ENCODE measurements around the gene NLRP1.

Gene NLRP1

DNA sequence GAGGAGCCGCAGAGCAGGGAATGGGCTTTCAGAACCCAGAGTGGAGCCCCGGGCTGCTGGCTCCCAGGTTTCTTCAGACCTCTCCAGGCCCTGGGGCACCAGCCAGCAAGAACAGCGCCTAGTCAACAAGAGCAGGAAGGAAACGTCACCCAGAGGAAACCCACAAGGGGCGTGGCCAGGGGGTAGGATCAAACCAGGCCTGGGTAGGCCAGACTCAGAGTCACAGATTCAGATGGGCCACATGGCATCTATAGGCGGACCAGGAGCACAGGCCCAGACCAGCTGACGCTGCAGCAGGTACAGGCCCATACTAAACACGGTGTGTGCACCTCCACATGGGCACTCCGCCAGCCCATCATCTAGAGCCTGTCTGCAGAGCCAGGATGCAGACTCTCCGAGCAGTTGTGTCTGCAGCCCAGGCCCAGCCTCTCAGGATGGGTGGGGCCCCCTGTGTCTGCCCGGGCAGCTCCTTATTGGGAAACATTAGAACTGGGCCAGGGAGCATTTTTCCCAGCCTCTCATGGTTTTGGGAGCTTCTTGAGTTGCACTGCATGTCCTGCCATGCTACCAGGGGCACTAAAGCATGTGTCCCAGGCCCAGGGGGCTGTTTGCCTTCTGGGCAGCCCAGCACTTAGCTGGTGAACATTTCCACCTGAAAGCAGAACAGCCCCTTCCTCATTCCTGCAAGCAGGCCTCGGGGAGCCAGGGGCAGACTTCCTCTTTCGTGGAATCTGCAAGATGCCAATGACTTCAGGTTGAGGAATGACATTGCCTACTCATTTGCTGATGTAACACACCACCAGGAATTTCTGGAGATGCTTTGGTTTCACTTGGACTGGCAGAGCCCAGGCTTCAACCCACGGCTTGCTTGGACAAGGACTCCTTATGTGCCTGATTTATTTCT lies at the start of gene NLRP1:
Gene NLRP1, minus strand, starts transcription at position 127 of the 904 bp plus-strand sequence. CDS start 552 bp downstream, outside the sequence.
- DNase-seq (ENCODE audit: low read depth in 1 of 2, low spot score in 1 of 2) = peak; percentile 84 to 93

DNA sequence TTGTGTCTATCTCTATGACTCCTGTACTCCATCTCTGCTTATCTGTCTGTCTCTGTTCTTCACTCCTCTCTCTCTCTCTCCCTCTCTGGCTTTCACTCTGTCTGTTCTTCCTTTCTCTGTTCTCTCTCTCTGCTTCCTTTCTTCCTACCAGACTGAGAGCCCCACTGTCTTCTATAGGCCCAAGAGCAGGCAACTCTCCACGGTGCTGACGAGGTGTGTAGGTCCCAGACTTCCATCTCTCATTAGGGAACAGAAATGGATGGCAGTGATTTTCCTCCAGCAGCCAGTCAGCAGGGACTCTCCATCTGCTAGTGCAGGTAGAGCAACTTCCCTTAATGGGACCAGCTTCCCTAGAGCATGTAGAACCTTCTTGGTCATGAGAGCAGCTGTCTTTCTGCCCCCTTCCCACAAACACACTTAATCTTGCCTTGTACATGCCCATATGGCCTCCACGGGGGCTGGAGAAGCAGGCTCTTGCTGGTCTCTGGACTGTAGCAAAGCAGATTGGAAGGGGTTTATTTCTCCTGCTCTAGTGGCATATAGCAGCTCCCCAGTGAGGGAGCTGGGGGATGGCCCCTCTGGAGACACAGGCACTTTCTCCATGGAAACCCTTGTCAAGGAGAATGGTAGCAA lies 47.8 kb upstream of the NLRP1 start:
- no peak for DNase-seq (ENCODE audit: low read depth in 1 of 2, low spot score in 1 of 2)

DNA sequence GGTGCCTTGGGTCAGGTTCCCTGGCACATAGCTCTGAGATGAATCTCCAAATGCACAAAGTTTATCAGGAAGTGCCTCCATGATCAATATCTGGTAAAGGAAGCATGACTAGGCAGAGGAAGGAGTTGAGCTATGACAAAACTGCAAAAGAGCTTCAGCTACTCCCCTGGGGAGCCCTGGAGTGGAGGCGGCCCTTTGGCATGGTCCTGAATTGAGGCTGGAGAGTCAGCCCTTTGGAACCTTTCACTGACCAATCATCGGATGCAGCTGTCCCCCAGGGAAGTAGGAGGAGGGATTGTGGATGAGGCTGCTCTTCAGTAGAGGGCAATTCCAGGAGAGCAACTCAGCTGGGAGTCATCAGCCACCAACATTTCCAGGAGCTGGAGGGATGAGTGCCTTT lies 46.1 kb upstream of the NLRP1 start:
- DNase-seq (ENCODE audit: low read depth in 1 of 2, low spot score in 1 of 2) = no peak

DNA sequence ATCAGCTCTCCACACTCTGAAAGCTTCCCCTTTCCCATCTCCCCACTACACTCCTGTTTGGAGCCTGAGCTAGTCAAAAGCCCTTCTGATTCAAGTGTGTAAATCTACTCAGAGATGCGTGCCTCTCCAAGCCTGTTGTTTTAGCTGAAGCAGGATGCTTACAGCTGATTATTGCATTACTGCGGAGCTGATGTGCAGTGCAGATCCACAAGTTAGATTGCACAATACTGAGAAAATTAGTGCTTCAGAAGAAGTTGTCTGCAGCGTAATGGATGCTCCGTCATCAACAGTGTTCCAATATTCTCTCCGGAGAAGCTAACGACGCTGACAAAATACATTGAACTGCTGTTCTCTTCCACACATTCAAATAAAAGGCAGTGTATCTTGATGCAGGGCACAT lies 44.8 kb upstream of the NLRP1 start:
- DNase-seq (ENCODE audit: low read depth in 1 of 2, low spot score in 1 of 2) = no peak

DNA sequence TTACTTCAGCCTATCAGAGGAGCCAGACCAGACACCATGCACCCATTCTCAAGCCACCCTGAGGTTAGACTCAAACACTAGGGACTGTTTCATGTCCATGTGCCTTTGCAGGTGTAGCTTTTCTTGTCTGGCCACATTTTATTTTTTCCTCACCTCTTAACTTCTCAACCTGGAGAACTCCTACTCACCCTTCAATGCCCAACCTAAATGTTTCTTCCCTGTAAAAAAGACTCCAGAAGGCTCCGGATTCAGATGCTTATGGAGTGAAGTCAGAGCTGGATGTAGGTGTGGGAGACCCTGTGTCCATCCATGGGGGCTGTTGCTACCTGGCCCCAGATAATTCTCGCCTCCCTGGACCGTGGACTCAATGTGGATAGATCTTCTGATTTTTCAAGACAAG lies 44.0 kb upstream of the NLRP1 start:
- DNase-seq (ENCODE audit: low read depth in 1 of 2, low spot score in 1 of 2) = no peak

DNA sequence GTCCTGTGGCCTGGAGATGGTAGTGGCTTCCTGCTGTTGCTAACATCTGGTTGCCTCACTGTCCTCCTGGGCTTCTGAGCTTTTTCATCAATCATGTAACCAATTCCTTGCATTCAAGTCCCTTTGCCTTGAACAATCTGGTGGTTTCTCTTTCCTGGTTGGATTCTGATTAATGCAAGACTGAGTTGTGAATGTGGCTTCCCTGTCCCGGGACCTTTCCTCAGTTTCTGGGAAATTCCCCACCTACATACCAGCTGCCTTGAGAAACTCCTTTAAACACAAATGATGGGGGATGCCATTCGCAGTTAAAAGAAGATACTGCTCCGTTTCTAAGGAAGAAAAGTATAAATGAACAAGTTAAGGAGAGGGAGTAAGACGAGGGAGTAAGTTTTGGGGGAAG lies 39.9 kb upstream of the NLRP1 start:
- DNase-seq (ENCODE audit: low read depth in 1 of 2, low spot score in 1 of 2) = no peak

DNA sequence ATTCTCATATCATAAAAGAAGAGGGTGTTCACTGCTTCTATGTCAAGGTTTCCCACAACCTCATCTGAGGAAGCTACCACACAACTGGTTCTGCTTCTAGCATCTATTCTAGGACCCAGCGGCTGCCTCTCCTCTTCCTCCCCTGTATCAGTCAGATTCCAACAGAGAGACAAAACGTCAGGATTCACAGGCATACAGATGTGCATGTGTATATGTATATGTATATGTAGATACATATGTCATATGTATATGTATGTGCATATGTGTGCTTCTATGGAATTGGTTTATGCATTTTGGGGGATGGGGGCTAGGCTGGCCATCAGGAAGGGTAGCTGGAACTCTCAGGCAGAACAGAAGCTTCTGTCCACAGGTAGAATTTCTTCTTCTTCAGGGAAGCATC lies 37.4 kb upstream of the NLRP1 start:
- no peak for DNase-seq (ENCODE audit: low read depth in 1 of 2, low spot score in 1 of 2)

DNA sequence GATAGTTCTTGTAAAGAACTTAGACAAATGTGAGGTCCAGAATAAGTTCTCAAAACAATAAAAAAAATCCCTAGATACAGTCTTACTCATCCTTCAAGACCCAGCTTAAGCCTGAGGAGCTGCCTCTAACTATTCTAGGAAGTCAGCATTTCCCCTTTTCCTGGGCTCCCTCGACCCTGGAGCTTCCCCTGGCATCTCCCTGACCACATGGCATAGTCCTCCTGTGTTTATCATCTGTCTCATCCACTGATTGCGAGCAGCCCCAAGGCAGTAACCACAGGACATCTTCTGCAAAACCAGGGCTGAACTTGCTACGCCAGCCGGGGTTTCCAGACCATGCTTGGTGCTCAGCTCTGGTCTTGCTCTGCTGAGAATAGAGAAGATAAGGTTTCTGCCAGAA lies 36.7 kb upstream of the NLRP1 start:
- DNase-seq (ENCODE audit: low read depth in 1 of 2, low spot score in 1 of 2) = no peak

DNA sequence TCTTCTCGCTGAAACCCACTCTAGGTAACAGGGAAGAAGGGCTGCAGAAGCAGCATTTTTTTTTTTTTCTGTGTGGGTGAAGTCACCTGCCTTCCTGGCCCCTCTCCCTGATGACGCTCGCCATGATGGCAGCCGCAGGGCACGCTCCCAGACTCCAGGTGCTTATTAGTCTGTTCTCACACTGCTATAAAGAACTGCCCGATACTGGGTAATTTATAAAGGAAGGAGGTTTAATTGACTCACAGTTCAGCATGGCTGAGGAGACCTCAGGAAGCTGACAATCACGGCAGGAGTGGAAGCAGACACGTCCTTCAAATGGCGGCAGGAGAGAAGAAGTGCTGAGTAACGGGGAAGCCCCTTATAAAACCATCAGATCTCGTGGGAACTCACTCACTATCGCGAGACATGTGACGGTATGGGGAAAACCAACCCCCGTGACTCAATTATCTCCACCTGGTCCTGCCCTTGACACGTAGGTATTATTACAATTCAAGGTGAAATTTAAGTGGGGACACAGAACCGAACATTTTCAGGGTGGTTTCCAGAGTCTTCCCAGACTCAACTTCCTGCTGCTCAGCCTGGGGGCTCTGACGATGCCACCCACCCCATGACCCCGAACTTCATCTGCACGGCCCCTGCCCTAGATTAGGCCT lies 34.9 kb upstream of the NLRP1 start:
- no peak for DNase-seq (ENCODE audit: low read depth in 1 of 2, low spot score in 1 of 2)

DNA sequence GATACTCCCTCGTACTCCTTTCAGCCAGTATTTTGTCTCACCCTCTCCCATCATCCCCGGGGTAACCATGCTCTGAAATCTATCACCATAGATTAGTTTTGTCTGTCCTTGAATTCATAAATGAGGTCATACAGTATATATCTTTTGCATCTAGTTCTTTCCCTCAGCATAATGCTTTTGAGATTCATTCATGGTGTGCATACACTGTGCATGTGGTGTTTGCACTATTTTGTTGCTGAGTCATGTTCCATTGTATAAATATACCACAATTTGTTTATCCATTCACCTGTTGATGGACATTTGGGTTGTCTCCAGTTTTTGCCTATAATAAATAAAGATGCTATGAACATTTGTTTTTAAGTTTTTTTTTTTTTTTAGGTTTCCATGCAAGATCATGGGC lies 34.2 kb upstream of the NLRP1 start:
- no peak for DNase-seq (ENCODE audit: low read depth in 1 of 2, low spot score in 1 of 2)

DNA sequence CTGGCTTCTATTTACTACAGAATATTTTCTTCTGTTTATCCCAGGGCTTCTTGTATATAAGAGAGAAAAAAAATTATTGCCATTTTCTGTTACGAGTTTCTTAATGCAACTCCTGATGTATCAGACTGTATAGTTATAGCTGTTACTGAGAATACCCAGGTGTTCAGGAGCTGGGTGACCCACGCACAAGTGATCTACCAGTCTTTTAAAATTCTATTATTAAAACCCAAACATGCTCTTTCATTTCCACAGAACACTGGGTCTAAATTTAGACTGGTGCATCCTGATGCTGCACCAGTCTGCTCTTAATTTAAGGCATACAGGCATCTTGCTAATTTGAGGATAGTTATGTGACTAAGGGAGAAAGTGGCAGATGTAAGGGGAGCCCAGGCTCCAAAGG lies 31.2 kb upstream of the NLRP1 start:
- no peak for DNase-seq (ENCODE audit: low read depth in 1 of 2, low spot score in 1 of 2)

DNA sequence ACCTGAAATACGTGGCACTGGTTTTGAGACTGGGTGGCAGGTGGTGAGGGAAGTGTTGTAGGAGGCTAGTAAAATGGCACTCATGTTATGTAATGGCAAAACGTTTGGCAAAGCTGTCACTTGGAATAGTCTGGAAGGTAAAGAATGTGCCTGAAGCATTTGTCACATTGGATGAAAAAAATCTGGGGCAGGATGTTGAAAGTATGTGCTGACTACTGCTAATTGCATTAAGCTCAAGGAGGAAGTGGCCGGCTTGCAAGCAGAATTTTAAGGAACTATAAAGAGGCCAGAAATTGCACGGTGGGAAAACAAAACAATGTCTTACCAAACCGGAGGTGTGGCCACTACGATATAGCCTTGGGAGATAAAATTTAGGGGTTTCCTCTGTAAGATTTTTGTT lies 26.6 kb upstream of the NLRP1 start:
- DNase-seq (ENCODE audit: low read depth in 1 of 2, low spot score in 1 of 2) = no peak

DNA sequence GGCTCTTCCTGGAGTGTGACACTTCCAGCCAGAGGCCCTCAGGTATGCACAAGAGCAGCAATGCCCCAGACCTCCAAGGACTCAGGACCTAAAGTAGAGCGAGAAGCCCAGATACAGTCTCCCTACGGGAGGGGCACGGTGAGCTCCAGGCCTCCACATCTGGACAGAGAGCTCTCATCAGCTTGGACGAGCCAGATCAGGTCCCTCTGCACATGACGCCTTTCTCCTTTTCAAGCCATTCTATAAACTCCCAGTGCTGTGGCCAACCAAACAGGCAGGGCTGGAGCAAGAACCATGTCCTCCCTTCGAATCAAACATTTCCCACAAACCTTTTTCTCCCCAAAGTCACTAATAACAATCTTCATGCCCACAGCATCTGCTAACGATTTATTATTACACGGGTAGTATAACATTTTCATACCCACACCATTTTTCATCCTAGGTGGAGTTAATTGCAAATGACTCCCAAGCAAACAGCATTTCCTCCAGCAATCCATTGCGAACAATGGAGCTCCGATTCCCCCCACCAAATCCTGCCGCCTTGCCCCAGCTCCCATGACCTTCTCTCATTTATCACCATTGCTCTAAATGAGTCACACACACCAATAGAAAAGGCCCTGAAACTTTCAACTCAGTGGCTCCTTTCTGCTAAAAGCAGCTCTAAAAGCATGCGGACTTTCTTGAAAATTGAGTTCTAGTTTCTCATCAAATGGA lies 24.2 kb upstream of the NLRP1 start:
- no peak for DNase-seq (ENCODE audit: low read depth in 1 of 2, low spot score in 1 of 2)

DNA sequence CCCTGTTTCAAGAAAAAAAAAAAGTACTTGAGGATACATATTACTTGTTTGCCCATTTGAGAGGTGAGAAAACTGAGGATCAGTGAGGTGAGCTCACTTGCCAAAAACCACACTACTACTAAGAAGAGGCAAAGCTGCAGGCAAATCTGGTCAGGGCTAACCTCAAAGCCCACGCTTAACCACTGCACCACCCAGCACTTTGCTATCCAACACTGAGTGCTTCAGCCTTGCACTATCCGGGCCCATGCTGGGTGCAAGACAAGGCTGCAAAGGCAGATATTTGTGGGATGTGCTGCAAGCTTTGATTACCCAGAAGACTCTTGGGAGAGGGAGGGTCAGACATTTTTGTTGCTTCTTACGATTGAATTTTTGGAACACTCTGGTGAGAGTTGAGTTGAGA lies 23.6 kb upstream of the NLRP1 start:
- no peak for DNase-seq (ENCODE audit: low read depth in 1 of 2, low spot score in 1 of 2)

DNA sequence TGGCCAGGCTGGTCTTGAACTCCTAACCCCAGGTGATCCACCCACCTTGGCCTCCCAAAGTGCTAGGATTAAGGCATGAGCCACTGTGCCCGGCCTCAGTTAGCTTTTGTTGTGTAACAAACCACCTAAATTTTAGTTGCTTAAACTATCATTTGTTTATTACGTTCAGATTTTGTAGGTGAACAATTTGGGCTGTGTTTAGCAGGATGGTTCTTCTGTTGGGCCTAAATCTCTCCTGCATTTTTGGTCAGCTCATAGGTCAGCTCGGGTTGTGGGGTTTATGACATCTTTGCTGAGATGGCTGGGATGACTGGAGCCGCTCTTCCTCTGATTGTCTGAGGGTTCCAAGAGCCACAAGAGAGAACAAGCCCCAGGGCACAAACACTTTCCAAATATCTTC lies 21.1 kb upstream of the NLRP1 start:
- no peak for DNase-seq (ENCODE audit: low read depth in 1 of 2, low spot score in 1 of 2)

DNA sequence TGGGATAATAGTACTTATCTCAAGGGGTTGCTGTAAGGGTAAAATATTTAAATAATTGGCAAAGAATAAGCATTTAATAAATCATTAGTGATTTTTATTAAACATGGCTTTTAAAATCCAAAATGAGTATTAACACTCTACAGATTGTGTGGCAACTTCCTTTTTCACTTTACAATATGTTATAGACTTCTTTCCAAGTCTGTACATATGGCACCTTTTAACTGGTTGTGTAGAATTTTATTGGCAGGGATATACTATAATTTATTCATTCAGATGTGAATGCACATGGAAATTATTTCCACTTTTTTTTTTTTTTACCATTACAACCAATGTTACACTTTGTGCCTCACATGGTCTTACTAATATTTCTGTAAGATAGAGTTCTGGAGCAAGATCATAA lies 15.7 kb upstream of the NLRP1 start:
- DNase-seq (ENCODE audit: low read depth in 1 of 2, low spot score in 1 of 2) = no peak

DNA sequence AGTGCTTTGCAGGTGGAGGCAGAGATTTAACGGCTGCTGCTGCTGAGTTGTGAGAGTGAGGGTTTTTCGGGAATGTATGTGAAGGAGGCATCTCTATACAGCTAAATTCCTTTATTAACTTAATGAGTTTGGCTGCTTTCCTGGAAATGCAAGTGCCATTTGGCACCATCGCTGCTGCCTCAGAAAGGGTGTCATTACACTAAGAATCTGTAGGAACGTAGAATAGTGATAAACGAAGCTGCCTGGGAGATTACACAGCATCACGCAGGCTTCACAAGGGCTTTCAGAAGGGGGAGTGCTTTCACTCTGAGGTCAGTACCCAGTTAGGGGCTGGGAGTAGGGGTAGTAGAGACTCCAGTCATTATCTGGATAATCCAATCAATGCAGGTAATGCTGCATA lies 14.1 kb upstream of the NLRP1 start:
- no peak for DNase-seq (ENCODE audit: low read depth in 1 of 2, low spot score in 1 of 2)

DNA sequence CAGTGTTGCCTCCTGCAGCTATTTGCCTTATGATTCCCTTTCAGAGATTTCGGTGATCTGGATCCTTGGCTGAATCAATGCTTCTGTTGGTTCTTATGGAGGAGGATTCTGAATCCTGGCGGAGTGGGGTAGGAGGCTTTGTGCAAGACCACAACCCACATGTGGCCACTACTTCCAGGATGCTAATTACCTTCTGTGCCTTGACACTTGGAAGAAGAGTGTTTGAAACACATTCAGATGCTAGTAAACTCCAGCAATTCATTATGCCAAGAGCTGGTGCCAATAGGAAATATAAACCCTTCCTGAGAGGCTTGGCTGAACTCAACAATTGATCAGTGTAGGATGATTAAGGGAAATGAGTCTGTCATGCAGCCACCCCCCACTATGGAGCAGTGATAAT lies 12.1 kb upstream of the NLRP1 start:
- DNase-seq (ENCODE audit: low read depth in 1 of 2, low spot score in 1 of 2) = no peak

DNA sequence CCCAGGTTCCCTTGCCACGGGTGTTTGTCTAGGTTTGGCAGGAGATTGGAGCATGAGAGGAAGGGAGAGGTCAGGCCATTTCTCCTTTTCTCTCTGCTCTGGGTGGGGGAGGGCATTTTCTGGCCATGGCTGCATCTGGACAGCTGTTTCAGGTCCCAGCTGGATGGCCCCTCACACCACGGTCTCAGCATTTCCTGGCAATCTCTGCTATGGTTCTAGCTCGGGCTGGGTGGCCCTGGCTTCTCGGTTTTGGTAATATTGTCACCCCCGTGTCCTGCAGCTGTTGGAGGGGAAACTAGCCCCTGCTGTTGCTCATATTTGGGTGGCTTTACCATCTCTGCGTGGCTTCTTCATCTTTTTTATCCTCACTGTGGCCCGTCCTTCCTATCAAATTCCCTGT lies 11.5 kb upstream of the NLRP1 start:
- DNase-seq (ENCODE audit: low read depth in 1 of 2, low spot score in 1 of 2) = no peak

DNA sequence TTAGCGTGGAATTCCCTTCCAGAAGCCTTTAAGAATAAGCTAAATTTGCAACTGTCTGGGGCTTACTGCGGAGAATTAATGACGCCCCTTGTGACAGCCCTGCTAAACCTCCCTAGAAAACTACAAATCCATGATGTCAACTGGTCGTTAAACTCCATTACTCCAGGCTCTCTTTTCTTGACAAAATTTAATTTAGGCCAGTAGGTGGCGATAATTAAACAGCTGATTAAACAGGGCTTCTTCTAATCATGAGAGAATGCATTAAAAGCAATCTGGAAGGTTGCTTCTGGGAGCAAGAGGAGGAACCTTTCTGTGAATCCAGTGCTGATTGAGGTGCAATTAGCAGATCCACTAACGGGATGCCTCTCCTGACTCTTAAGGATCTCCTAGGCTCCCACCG lies 8.1 kb upstream of the NLRP1 start:
- no peak for DNase-seq (ENCODE audit: low read depth in 1 of 2, low spot score in 1 of 2)

DNA sequence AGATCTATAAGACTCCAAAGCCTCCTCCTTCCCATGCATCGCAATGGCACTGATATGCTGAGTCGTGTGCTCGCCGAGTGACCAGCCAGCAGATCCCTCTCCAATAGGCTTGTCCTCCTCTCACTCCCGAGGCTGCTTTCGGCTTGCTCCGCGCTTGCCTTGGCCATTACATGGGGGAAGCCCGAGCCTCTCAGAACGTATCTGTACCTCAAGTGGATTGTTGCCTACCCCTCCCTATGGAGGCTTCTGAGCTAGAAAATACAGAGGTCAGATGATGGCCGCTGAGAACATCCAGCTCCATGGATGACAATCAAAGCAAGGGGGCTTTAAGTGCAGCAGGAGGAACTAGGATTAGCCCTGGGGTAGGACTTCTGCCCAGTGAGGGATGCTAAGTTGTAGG lies 7.7 kb upstream of the NLRP1 start:
- no peak for DNase-seq (ENCODE audit: low read depth in 1 of 2, low spot score in 1 of 2)

DNA sequence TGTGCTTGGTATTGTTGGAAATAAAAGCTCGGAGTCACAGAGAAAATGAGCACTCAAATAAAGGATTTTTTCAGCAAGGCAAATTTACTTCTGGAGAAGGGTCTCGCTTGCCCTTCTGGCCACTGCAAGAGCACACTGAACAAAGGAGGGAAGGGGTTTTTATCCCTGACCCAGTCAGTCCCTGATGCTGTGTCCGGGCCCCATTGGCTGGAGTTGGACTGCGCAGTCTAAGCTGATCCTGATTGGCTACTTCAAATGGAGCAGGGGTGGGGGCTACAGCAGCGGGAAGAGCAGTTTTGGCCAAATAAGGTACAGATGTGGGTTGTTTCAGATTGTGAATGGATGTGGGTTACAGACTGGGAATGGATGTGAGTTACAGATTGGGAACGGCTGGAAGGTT lies 4.3 kb upstream of the NLRP1 start:
- no peak for DNase-seq (ENCODE audit: low read depth in 1 of 2, low spot score in 1 of 2)

Measured in activated T-helper 1 cell treated with anti-CD3 and anti-CD28 coated beads, Interleukin-2, amount 50 U/mL, for 16 hours (primary cell).